K562 (cell line): ENCODE results near the gene BAG2. TPM values are rescaled to one million over a fixed set of nuclear protein-coding genes. Genes with fewer than 3 reads are reported as not detected.
A peak's percentile ranks its signal among the peaks of the same experiment; 100 is the strongest.

Source experiments
- DDX20 ChIP-seq: fragments of 450-650 bp; IDR thresholded peaks from 2 replicates; pipeline ENCODE4 v1.6.1; 2016; ENCODE audit warnings: missing genetic modification characterization, low read depth, mild to moderate bottlenecking, missing compliant biosample characterization, moderate library complexity
- DIDO1 ChIP-seq: fragments of 450-650 bp; IDR thresholded peaks from 2 replicates; pipeline ENCODE4 v1.6.1; 2016; ENCODE audit warnings: low read depth, missing biosample characterization, missing genetic modification characterization
- GABPA ChIP-seq: fragments of 200-800 bp; sonication (Bioruptor generic); conservative IDR thresholded peaks from 2 replicates; pipeline ENCODE4 v1.6.1; 2016; ENCODE audit warnings: low read depth, missing genetic modification characterization, missing compliant biosample characterization
- HDAC8 ChIP-seq: fragments of 450-650 bp; IDR thresholded peaks from 2 replicates; pipeline ENCODE4 v1.6.1; 2016; ENCODE audit warnings: mild to moderate bottlenecking, missing genetic modification characterization, moderate library complexity, missing compliant biosample characterization
- IFI16 ChIP-seq: fragments of 250-450 bp; sonication (Bioruptor Pico); IDR thresholded peaks from 2 replicates; pipeline ENCODE4 v2.1.2; 2022; ENCODE audit warnings: mild to moderate bottlenecking, inconsistent platforms
- NFRKB ChIP-seq: fragments of 450-650 bp; IDR thresholded peaks from 2 replicates; pipeline ENCODE4 v1.6.1; 2016; ENCODE audit warnings: low read depth
- SIRT6 ChIP-seq: IDR thresholded peaks from one replicate; pipeline ENCODE4 v1.6.1; 2012; ENCODE audit warnings: low read depth, mild to moderate bottlenecking, control low read depth, inconsistent platforms, low read length, moderate library complexity
- TEAD4 ChIP-seq, 2 experiments: sonication (generic) in 1 of 2; formaldehyde crosslinking in 1 of 2; IDR thresholded peaks; 2 replicates each; pipeline versions ENCODE4 v1.6.1 to v1.8.0; 2012 to 2022; ENCODE audit warnings: borderline replicate concordance in 1 of 2, inconsistent platforms in 1 of 2, low read length in 1 of 2, mild to moderate bottlenecking in 1 of 2, missing genetic modification reagents in 1 of 2
- XRCC5 ChIP-seq: fragments of 200-400 bp; formaldehyde crosslinking; IDR thresholded peaks from 2 replicates; pipeline ENCODE4 v1.6.1; 2017; ENCODE audit warnings: low read depth, mild to moderate bottlenecking, low read length
- ZNF212 ChIP-seq: fragments of 450-650 bp; formaldehyde crosslinking; IDR thresholded peaks from 2 replicates; pipeline ENCODE4 v1.4.0; 2020; ENCODE audit warnings: mild to moderate bottlenecking
- ZNF76 ChIP-seq: fragments of 250-450 bp; sonication (Bioruptor Pico); IDR thresholded peaks from 2 replicates; pipeline ENCODE4 v1.4.0; 2020; ENCODE audit warnings: mild to moderate bottlenecking, moderate library complexity, borderline replicate concordance
- ZSCAN32 ChIP-seq: fragments of 450-650 bp; formaldehyde crosslinking; IDR thresholded peaks from 2 replicates; pipeline ENCODE4 v1.4.0; 2020; ENCODE audit warnings: mild to moderate bottlenecking, moderate library complexity
- polyA plus RNA-seq, 8 experiments: library from polyadenylated mRNA; depleted of rRNA in 4 of 8; stranded (reverse) in 5 of 8; unstranded in 3 of 8; fragments of >200 nt; fragmentation: Nextera tagmentation in 2 of 8; fragmentation: Illumina TruSeq in 1 of 8; extraction: Ambion mirVana in 2 of 8; extraction: Trizol in 1 of 8; gene quantifications; 2 replicates each; pipeline versions ENCODE4 v1.2.1 to v1.2.3, GENCODE V29; 2011 to 2014; ENCODE audit warnings: inconsistent platforms in 1 of 8, missing spikeins in 1 of 8
- total RNA-seq, 7 experiments: library from RNA; depleted of rRNA in 6 of 7; stranded (reverse); fragments of >200 nt in 6 of 7; fragmentation: Illumina TruSeq in 2 of 7; extraction: Trizol in 2 of 7; gene quantifications; 2 replicates each; pipeline versions ENCODE4 v1.2.1 to v1.2.3, GENCODE V29; 2011 to 2021; ENCODE audit warnings: low replicate concordance in 1 of 7
- TF ChIP-seq, protein P1 (sequence below): fragments of 450-650 bp; formaldehyde crosslinking; conservative IDR thresholded peaks from 2 replicates; pipeline ENCODE4 v1.4.0; 2022; ENCODE audit warnings: mild to moderate bottlenecking, missing genetic modification characterization
- TF ChIP-seq, protein P2 (sequence below): IDR thresholded peaks from 2 replicates; pipeline ENCODE4 v1.6.1; 2016; ENCODE audit warnings: missing genetic modification characterization, missing compliant biosample characterization
- TF ChIP-seq, protein P3 (sequence below), 2 experiments: IDR thresholded peaks in 1 of 2; conservative IDR thresholded peaks in 1 of 2; 2 replicates each; pipeline ENCODE4 v1.6.1; 2016; ENCODE audit warnings: low read depth in 2 of 2, mild to moderate bottlenecking in 1 of 2, missing compliant biosample characterization in 1 of 2, missing genetic modification characterization in 1 of 2, moderate library complexity in 1 of 2
- TF ChIP-seq, protein P4 (sequence below): fragments of 200-800 bp; sonication (Bioruptor generic); IDR thresholded peaks from 2 replicates; pipeline ENCODE4 v1.6.1; 2017; ENCODE audit warnings: missing genetic modification characterization, missing compliant biosample characterization

Gene BAG2
- total and polyA plus RNA-seq, 9 of the 15 experiments (the other 6 are each of a cell fraction or from before 2014, with no cell fraction given) = 12.8 to 20.7 (median 17.6) TPM

DNA sequence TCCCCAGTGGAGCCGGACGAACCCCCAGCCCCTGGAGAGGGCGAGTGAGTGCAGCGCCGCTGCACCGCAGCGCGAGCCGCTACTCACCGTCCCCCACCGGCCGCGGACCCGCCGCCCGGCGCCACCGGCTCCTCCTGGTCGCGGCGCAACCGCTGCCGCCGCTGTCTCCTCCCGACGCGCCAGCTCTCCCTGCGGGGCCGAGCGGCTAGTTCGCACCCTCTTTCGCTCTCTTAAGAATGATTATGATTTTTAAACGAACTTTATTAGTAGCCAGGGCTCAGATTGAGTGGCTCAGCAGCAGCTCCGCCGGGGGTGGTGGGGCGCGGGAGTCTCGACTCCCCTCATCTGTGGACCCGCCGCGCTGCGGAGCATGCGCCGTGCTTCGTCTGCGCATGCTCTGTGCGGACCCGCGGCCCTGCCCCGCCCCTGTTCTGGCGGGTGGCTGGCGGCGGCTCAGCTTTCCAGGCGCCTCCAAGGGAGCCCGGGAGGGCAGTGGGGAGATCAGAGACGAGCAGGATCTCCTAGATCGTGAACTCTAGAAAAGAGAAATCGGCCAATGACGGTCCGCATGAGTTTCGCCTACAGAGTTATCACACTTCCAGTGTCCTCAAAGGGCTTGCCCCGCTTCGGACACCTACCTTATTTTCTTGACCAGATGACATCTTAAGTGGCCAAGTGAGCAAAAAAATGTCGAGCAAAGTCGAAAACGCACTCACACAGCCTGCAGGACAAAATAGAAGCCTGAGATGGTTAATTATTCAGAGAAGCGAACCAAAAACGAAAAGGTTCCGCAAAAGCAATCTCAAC lies 50.0 kb downstream of the BAG2 start, which contains the start of gene RAB23 (continued):
- TF ChIP-seq TEAD4 (IDR thresholded peaks at IDR 0.05; ENCODE audit: low read length) = no peak
- no peak for TF ChIP-seq TEAD4 (CRISPR knock-in tag; IDR thresholded peaks at IDR 0.05; ENCODE audit: borderline replicate concordance)
- TF ChIP-seq, protein P1, sequence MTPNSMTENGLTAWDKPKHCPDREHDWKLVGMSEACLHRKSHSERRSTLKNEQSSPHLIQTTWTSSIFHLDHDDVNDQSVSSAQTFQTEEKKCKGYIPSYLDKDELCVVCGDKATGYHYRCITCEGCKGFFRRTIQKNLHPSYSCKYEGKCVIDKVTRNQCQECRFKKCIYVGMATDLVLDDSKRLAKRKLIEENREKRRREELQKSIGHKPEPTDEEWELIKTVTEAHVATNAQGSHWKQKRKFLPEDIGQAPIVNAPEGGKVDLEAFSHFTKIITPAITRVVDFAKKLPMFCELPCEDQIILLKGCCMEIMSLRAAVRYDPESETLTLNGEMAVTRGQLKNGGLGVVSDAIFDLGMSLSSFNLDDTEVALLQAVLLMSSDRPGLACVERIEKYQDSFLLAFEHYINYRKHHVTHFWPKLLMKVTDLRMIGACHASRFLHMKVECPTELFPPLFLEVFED = no peak
- TF ChIP-seq, protein P2, sequence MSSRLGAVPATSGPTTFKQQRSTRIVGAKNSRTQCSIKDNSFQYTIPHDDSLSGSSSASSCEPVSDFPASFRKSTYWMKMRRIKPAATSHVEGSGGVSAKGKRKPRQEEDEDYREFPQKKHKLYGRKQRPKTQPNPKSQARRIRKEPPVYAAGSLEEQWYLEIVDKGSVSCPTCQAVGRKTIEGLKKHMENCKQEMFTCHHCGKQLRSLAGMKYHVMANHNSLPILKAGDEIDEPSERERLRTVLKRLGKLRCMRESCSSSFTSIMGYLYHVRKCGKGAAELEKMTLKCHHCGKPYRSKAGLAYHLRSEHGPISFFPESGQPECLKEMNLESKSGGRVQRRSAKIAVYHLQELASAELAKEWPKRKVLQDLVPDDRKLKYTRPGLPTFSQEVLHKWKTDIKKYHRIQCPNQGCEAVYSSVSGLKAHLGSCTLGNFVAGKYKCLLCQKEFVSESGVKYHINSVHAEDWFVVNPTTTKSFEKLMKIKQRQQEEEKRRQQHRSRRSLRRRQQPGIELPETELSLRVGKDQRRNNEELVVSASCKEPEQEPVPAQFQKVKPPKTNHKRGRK = no peak
- TF ChIP-seq, protein P3, sequence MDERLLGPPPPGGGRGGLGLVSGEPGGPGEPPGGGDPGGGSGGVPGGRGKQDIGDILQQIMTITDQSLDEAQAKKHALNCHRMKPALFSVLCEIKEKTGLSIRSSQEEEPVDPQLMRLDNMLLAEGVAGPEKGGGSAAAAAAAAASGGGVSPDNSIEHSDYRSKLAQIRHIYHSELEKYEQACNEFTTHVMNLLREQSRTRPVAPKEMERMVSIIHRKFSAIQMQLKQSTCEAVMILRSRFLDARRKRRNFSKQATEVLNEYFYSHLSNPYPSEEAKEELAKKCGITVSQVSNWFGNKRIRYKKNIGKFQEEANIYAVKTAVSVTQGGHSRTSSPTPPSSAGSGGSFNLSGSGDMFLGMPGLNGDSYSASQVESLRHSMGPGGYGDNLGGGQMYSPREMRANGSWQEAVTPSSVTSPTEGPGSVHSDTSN (CRISPR knock-in tag; IDR thresholded peaks at IDR 0.05; ENCODE audit: low read depth) = no peak
- TF ChIP-seq, protein P3 (tag; conservative IDR thresholded peaks at IDR 0.05; ENCODE audit: low read depth) = no peak
- no peak for TF ChIP-seq IFI16 (CRISPR knock-in tag)
- TF ChIP-seq DDX20 (tag) = no peak
- TF ChIP-seq, protein P4, sequence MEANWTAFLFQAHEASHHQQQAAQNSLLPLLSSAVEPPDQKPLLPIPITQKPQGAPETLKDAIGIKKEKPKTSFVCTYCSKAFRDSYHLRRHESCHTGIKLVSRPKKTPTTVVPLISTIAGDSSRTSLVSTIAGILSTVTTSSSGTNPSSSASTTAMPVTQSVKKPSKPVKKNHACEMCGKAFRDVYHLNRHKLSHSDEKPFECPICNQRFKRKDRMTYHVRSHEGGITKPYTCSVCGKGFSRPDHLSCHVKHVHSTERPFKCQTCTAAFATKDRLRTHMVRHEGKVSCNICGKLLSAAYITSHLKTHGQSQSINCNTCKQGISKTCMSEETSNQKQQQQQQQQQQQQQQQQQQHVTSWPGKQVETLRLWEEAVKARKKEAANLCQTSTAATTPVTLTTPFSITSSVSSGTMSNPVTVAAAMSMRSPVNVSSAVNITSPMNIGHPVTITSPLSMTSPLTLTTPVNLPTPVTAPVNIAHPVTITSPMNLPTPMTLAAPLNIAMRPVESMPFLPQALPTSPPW (CRISPR knock-in tag) = peak; percentile 81
- TF ChIP-seq DIDO1 (tag) = no peak
- no peak for TF ChIP-seq ZSCAN32 (CRISPR knock-in tag)
- no peak for TF ChIP-seq SIRT6
- no peak for TF ChIP-seq GABPA (tag)
- TF ChIP-seq HDAC8 (tag) = no peak
- TF ChIP-seq XRCC5 = no peak
- no peak for TF ChIP-seq ZNF212
- TF ChIP-seq NFRKB = no peak
- TF ChIP-seq ZNF76 (CRISPR knock-in tag) = no peak
